NCI-H82 treated with DMSO at 0.1 percent for 48 hours (cell line): Measurements from ENCODE around the gene SOX5.
"Not testable (repeated sequence)": the region's sequence is repeated elsewhere in the genome, so short reads cannot be mapped to it uniquely, and the experiment has no call there.

ENCODE experiments used
- DNase-seq: peaks from one replicate; lab custom pipeline; 2025; ENCODE audit not compliant: unreplicated experiment; lab: John Stamatoyannopoulos, UW

Gene SOX5

DNA sequence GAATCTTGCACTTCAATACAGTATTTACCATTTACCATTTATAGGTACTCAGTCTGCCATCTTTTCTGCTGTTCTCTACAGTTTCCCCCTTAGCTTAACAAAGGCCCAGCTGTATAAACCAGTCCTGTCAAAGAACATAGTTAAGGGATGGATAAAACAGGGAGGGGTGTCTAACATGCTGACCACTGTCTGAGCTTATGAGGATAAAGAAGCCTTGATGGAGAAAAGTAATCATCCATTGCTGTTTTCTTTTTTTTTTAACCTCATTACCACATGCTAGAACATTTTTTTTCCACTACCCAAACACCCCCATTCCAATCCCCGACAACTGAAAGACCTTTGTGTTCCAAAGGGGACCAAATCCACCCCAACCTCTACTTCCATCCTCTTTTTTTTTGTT lies 39.9 kb downstream of the SOX5 start:
- DNase-seq = no peak

GRCh38 chr12:23906329-23906728 lies 43.1 kb downstream of the SOX5 start:
- no peak for DNase-seq

DNA sequence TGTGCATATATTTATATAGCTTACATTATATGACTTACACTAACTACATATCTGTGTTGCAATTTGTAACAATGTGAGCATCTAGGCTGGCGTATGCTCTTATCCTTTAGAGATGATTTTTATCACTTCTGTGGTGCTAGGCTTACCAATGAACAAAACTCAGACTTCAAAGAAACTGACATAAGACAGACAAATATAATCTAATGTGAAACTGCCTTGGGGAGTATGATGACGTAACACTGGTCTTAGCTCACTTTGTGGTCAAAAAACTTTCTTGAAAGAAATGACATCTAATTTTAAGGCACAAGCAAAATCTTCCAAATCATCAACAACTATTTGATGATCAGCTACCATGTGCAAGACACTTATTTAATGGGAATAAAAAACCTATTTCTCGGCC lies 50.0 kb downstream of the SOX5 start:
- no peak for DNase-seq

GRCh38 chr12:23898121-23898520 lies 51.3 kb downstream of the SOX5 start:
- no peak for DNase-seq

DNA sequence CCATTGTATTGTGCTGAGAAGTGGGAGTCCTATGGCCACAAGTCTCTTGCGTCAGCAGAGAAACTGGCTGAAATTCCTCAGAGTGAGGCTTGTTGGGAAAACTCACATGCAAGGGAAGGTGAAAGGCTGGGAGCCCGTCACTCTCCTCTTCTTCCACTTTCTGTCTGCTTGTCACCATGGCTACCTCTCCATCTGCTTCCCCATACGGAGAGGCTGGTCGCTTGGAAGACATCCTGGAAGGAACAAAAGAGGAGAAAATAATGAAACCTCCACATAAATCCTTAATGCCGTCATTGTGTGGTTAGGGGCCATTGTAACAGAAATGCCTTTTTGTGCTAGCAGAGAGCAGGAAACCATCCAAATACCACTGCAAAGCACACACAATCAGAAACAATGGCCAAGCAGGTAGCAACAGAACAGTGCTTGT lies 53.7 kb downstream of the SOX5 start:
- DNase-seq = no peak

DNA sequence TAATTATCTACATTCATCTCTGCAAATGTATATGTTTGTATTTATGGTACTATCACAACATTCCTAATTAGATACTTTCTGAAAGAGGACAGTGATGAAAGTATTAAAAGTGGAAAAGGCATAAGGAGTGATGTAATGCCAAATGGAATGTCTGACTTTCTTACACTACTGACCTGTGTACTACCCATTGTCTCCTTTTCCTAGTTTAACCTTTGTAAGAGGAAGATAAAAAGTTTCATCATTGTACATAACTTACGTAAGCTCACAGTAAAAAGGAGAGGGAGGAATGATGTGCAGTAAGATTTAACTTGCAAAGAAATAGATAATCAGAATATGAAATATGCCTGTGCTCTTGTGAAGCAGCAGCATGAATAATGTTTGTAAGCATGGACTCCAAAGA lies 55.9 kb downstream of the SOX5 start:
- no peak for DNase-seq

GRCh38 chr12:23891115-23891514 lies 58.4 kb downstream of the SOX5 start:
- DNase-seq = no peak

DNA sequence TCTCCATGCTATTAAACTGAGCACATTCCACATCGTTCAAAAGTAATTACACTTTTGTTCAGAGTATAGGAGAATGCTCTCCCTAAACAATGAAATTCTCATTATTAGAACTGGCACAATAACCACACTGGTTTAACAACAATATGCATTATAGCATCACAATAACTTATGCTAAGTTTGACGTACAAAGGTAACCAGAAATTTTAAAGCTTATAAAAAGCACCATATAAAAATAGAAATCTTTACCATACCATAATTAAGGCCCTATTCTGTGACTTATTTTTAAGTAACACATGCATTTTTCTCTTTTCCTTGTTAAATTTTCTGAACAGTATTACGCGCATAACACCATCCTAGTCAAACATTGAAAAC lies 60.4 kb downstream of the SOX5 start:
- DNase-seq = no peak

GRCh38 chr12:23888396-23889068 lies 60.9 kb downstream of the SOX5 start:
- DNase-seq = no peak

DNA sequence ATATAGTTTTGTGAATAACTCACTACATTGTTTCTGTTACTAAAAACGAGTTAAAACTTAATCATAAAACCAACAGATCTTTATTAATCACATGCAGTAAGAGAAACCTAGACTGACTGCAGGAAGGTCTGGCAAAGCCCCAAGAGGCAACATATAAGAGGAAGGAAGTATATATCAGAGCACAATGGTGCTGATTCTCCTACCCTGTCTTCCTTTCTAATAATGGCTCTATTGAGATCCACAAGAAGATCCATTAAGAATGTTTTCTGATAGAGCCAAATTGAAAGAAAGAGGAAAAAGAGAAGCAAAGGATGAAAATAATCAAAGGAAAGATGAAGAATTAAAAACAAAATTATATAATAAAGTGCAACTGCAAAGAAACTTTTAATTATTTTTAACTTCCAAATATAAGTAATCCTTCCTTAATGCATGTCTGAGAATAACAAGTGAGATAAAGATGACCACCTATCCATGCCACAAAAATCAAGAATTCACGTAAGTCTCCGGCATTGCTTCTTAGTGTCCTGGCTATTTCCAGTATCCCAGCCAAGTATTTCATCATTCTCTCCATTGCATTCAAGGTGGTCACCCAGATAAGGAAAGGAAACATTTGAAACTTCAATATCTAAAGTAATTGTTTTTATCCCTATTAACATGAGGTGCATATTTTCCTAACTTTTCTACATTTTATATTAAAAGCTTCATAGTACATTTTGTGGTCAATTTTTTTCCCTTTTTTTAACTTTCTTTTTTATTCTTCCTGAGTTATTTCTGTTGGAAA lies 62.2 kb downstream of the SOX5 start:
- no peak for DNase-seq

DNA sequence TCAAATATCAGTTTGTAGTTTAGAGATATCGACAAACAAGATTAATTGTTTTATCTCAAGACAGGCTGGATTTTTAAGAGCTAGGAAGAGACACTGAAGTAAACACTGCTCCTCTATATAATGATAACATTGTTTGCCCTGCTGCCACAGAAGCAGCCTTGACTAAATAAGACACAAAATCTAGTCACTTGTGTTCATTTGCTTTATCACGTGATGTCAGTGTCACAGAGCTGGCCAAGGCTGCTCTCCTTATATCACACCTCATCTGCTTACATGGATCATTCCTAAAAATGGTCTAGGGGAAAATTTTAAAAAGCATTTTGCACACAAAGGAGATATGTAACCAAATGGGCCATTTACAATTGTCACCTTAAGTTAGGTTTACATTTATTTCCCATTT lies 64.1 kb downstream of the SOX5 start:
- DNase-seq = no peak

DNA sequence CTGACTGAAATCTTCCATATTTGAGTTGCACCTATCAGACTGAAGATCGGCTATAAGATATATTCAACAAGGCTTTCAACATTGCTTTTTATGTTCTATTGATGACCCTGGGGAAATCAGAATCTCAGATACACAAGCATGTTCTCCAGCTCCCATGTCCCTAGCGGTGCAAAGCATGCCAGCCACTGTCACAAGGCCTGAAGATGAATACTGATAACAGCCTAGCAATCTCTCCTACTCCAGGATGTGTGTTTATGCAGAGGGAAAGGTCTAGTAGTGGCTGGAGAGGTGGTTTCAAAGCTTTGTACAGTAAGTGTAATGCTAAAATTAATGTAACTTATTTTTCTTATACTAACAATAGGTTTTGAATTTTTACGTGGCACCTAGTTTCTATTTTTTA lies 64.6 kb downstream of the SOX5 start:
- DNase-seq = no peak

GRCh38 chr12:23880988-23881387 lies 68.5 kb downstream of the SOX5 start:
- DNase-seq = peak; percentile 76

DNA sequence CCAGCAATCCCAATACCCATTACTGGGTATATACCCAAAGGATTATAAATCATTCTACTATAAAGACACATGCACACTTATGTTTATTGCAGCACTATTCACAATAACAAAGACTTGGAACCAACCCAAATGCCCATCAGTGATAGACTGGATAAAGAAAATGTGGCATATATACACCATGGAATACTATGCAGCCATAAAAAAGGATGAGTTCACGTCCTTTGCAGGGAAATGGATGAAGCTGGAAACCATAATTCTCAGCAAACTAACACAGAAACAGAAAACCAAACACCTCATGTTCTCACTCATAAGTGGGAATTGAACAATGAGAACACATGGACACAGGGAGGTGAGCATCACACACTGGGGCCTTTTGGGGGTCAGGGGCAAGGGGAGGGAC lies 72.9 kb downstream of the SOX5 start:
- DNase-seq = not testable (repeated sequence)

DNA sequence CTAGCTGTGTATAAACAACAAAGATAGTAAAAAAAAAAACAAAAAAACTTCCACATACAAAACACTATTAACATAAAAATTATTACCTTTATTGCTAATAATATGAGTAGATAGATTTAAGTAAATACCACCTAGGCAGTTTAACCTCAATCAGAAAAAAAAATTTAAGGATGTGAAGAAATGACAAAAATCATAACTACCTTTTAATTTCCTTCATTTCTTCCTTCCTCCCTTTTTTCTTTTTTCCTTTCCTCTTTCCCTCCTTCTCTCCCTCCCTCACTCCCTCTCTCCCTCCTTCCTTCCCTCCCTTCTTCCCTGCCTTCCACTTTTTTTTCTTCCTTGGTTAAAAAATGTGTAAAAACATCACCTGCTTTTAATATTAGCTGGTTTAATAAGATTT lies 81.7 kb downstream of the SOX5 start:
- DNase-seq = no peak

- no peak for DNase-seq
Observed at GRCh38 chr12:23862701-23863100, 86.8 kb downstream of the SOX5 start.

DNA sequence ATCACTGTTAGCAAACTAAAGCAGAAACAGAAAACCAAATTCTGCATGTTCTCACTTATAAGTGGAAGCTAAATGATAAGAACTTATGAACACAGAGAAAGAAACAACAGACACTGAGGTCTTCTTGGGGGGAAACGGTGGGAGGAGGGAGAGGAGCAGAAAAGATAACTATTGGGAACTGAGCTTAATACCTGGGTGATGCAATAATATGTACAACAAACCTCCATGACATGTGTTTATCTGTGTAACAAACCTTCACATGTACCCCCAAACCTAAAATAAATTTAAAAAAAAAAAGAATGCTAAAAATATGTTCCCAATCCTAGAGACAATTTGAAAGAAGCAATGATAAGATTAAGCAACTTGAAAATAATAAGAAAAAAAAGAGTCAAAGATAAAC lies 89.5 kb downstream of the SOX5 start:
- no peak for DNase-seq

GRCh38 chr12:23857178-23857577 lies 92.3 kb downstream of the SOX5 start:
- DNase-seq = no peak

GRCh38 chr12:23855813-23856212 lies 93.7 kb downstream of the SOX5 start:
- DNase-seq = no peak

GRCh38 chr12:23854598-23854997 lies 94.9 kb downstream of the SOX5 start:
- DNase-seq = no peak

DNA sequence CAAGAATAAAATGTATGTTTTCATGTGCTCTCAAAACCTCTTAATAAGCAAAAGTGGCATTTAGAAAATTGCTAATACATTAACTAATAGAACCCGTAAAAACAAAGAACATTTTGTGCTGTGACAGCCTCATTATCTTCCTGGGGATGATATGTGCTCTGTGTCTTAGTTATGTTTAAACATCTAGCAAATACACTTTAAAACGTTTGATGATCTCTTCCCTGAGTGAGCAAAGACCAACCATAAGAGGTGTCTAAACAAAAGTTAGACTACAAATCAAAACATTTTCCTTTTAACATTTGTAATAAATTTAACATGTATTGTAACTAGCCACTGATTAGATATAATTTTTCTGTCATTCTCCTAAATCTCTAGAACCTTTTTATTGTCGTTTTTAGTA lies 95.8 kb downstream of the SOX5 start:
- DNase-seq = no peak

- DNase-seq = no peak
Observed at GRCh38 chr12:23851602-23852001, 97.9 kb downstream of the SOX5 start.

DNA sequence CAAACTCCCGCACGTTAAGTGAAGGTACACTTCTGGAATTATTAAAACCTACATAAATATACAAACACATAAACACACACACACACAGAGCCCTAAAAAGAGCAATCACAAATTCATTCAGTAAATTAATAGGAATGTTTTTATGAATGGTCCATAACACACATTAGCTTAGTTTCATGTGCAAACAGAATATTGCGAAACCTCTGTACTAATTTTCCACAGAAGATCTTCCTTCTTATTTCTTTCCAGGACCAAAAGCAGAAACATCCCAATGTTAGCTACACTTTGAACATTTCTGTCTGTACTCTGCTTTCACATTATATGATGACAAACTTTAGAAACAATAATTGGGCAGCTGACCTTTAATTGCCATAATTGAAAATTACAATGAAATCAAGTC lies 101.6 kb downstream of the SOX5 start:
- DNase-seq = no peak
